ENCODE measurements around the gene CUEDC2.

Gene CUEDC2

DNA sequence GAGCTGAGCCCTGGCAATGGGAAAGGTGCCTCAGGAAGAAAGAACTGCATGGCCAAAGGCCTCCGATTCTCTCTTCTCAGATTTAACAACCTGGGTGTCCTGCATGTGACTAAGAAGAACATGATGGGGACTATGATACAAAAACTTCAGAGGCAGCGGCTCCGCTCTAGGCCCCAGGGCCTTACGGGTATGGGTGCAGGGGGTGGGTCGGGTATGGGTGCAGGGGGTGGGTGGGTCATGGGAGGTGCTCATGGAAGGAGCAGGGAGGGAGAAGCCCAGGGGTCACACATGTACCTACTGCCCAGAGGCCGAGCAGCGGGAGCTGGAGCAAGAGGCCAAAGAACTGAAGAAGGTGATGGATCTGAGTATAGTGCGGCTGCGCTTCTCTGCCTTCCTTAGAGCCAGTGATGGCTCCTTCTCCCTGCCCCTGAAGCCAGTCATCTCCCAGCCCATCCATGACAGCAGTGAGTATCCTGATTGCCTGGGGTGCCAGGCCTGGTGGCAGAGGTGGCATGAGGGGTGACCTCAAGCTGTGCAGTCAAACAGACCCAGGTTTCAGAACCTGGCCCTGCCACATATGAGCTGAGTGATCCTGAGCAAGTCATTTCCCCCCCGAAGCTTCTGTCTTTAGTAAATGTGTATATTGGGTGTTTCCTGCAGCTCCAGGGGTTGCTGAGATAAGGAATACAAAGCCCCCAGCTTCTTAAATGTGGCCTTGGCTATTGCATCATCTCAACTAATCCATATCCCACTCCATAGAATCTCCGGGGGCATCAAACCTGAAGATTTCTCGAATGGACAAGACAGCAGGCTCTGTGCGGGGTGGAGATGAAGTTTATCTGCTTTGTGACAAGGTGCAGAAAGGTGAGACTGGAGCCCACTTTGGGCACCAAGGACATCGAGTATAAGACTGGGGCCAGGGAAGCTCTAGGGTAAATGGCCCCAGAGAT lies 34.9 kb downstream of the CUEDC2 start:
- no peak for DNase-seq (ENCODE audit: low read depth, low spot score)

DNA sequence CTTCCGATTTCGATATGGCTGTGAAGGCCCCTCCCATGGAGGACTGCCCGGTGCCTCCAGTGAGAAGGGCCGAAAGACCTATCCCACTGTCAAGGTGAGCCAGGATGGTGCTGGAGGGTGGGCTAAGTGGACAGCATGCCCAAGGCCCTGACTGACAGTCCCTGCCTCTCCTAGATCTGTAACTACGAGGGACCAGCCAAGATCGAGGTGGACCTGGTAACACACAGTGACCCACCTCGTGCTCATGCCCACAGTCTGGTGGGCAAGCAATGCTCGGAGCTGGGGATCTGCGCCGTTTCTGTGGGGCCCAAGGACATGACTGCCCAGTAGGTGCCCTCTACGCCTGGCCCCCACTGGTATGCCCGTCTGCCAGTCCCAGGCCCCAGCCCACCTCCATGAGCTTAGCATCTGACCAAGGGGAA lies 35.6 kb downstream of the CUEDC2 start:
- DNase-seq (ENCODE audit: low read depth, low spot score) = no peak

DNA sequence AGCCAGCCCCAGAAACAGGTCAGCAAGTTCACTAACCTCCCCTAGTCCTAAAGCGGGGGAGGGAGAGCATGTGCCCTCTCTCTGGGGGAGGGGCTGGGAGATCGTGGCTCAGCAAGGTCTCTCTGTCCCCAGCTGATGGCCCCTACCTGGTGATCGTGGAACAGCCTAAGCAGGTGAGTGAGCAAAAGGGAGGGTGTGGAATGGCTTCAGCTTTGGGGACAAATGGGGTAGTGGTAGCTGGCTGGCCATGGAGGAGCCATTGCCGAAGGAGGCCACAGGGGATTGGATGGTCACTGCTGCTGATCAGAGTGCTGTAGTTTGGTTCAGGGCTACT lies 36.1 kb downstream of the CUEDC2 start:
- DNase-seq (ENCODE audit: low read depth, low spot score) = no peak

DNA sequence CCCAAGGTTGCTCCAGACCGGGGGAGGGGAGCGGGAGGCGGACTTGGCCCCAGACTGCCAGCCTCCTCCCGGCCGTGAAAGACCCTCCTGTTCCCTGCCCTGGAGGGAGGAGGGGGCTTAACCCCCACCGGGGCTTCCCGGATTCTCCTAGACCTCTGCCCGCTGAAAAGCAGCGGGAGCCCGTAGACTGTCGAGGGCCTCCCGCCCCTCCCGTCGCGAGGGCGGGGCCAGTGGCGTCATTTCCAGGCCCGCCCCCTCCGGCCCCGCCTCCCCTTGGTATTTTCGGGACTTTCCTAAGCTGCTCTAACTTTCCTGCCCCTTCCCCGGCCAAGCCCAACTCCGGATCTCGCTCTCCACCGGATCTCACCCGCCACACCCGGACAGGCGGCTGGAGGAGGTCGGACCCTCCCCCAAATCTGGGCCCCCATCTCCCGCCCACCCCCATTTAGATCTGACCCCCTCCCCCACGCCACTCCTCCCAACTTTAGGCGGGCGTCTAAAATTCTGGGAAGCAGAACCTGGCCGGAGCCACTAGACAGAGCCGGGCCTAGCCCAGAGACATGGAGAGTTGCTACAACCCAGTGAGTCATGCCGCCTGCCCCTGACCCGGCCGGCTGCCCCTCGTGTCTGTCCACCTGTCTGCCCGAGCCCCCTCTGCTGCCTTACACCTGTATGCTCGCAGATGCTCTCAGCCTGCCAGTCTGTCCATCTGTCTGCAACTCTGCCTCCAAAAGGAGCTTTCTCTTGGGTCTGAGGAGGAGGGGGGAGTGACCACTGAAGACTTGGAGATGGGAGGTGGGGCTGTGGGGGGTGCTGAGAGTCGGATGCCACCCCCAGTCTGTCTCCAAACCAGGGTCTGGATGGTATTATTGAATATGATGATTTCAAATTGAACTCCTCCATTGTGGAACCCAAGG lies 36.7 kb downstream of the CUEDC2 start, which contains the start of gene NFKB2:
NFKB2 (plus strand) TSS at position 306 of the 917 bp plus-strand sequence; CDS start at position 561, 255 bp downstream.
- DNase-seq (ENCODE audit: low read depth, low spot score) = peak; percentile 86

DNA sequence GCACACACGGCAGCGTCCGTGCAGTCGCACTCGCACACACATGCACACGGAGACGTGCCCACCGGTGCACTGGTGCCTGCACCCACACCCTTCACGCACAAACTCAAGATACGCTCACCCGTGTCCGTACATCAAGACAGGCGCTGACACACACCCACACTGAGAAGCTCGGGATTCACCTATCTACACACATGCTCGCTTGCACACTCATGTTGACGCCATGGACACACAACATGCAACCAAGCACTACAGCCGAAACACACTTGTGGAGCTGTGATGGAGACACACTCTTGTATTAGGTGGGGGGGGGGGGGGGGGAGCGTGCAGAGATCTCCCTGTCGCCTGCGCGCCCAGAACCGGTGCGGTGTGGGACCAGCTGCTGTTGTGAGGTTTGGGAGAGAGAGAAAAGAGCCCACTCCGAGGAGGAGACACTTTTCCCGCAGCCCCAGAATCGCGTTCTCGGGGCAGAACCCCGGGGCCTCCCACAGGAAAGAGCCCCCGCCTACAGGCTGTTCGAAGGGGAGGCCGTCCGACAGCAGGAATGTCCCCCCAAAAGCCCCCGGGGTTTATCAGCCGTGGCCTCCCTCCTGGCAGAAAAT lies 37.5 kb downstream of the CUEDC2 start:
- DNase-seq (ENCODE audit: low read depth, low spot score) = no peak

DNA sequence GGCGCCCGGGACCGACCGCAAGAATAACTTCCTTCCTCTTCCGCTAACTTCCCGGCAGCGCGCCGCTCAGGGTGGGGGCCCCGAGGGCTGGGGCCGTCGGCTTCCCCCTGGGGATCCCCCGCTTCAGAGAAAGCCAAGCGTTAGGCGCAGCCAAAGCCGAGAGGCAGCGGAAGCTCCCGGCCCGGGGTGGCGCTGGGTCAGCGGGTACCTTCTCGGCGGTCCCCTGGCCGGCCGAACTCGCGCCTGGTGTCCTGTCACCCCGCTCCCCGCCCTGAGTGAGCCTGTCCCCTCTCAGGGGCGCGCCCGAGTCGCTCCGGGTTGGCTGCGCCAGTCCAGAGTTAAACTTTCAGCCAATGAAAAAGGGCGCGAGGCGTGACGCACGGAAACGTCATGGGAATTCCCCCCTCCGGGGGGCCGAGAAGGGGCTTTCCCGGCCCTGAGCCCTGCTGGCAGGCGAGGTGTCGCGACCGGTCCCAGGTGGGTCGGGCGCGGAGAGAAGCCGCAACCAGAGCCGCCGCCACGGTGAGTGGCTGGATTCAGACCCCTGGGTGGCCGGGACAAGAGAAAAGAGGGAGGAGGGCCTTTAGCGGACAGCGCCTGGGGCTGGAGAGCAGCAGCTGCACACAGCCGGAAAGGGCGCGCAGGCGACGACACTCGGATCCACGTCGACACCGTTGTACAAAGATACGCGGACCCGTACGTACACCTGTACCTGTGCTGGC lies 38.1 kb downstream of the CUEDC2 start:
- peak; percentile 100 for DNase-seq (ENCODE audit: low read depth, low spot score)

DNA sequence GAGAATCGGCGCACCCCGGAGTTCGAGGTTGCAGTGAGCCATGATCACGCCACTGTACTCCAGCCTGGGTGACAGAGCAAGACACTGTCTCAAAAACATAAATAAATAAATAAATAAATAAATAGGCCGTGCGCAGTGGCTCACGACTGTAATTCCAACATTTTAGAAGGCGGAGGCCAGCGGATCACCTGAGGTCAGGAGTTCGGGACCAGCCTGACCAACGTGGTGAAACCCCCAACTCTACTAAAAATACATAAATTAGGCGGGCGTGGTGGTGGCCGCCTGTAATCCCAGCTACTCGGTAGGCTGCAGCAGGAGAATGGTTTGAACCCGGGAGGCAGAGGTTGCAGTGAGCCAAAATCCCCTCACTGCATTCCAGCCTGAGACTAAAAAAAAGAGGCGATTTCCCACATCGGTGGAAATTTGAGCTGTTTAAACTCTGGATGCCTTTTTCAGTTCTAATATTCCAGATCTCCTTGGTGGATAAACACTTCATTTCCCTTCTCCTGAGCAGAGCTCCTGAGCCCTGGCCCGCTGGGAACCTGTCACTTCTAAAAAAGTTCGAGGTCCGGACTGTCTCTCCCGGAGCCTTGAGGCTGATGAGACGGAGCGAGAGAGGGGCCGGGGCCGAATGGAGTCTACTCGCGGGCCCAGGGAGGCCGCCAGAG lies 38.8 kb downstream of the CUEDC2 start:
- DNase-seq (ENCODE audit: low read depth, low spot score) = no peak

DNA sequence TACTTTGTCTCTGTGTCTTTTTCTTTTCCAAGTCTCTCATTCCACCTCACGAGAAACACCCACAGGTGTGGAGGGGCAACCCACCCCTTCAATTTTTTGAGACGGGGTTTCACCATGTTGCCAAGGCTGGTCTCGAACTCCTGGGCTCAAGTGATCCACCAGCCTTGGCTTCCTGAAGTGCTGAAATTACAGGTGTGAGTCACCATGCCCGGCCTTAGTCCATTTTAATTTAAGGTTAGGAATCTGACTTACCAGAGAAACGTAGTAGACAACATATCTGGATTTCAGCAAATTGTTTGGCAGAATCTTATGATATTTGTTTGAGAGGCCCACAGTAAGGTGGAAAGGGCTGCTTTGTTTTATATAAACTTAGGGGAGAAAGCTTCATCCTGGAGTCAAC lies 40.1 kb downstream of the CUEDC2 start:
- DNase-seq (ENCODE audit: low read depth, low spot score) = no peak

DNA sequence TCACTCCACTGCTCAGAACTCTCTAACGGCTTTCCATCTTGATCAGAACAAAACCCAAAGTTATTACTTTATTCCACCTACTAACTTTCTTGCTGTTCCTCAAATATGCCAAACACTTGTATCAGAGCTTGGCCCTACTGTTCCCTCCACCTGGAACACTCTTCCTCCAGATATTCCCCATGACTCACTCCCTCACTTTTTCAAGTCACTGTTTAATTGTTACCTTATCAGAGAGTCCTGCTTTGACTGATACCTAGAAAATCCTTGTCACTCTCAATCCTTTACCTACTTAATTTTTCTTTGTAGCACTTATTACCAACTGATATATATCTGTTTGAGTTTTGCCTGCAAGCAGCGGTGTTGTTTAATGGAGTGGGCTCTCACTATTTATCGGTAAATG lies 42.5 kb downstream of the CUEDC2 start:
- no peak for DNase-seq (ENCODE audit: low read depth, low spot score)

DNA sequence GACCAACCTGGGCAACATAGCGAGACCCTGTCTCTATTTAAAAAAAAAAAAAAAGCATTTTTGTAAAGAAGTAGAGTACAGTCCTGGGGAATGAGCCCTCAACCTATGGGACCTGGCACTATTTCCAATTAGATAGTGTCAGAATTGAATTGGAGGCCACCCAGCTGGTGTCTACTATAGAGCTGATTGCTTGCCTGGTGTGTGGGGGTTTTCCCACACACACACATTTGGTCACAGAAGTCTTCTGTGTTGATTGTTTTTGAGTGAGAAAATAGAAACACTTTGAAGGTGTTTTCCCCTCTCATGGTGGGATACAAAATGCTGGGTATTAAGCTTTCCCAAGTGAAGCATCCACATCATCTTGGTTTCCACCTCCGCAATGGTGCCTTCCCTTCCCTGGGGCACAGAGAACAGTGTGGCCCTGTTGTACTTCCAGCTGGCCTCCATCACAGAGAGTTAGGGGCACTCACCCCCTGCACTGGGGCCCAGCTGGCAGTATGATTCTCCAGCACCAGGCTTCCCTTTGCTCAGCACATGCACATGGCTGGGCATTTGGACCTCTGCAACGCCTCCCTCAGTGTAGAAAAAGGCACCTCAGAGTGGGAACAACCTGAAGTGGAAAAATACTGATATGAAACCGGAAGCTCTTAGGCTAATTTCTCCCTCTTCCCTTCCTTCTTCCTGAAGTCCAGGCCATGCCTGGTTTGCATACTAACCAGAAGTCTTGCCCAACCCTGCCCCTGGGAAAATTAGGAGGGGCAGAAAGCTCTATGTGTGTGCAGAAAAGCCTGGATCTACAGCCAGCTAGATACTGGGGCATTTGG lies 47.6 kb downstream of the CUEDC2 start:
- DNase-seq (ENCODE audit: low read depth, low spot score) = no peak

DNA sequence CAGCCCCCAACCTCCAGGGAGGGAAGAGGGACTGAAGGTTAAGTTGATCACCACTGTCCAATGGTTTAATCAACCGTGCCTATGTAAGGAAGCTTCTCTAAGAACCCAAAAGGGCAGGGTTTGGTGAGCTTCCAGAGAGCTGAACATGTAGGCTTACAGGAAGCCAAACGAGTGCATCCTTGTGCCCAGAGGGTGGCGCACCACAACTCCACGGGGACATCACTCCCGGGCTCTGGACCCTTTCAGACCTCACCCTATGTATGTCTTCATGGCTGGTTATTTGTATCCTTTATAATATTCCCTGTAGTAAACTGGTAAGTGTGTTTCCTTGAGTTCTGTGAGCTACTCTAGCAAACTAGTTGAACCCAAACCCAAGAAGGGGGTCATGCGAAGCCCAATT lies 48.3 kb downstream of the CUEDC2 start:
- DNase-seq (ENCODE audit: low read depth, low spot score) = no peak

DNA sequence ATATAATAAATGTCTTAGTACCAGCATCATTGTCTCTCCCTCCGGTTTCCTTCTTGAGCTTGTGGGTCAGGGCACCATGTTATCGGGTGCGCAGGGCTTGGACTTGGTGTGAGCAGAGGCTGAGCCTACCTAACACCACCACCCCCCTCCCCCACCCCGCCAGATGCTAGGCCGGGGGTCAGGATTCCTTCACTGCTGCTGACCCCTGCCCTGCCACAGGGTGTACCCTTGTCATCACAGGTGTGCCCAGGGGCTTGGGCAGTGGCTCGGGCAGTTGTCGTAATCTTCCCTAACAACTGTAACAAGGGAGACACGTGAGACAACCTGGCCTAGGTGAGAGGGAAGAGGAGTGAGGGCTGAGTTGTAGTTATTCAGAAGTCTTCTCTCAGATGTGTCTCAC lies 49.5 kb downstream of the CUEDC2 start:
- no peak for DNase-seq (ENCODE audit: low read depth, low spot score)

DNA sequence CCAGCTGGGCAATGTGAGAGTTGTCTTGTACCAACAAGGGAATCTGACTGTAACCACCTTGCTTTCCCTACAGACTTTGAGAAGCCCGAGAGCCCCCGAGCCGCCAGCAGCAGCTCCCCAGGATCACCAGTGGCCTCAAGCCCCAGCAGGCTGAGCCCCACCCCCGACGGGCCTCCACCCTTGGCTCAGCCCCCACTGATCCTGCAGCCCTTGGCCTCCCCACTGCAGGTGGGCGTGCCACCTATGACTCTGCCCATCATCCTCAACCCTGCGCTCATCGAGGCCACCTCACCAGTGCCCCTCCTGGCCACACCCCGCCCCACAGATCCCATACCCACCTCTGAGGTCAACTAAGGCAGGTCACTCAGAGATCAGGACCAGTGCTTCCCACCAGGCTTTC lies 50.4 kb downstream of the CUEDC2 start:
- DNase-seq (ENCODE audit: low read depth, low spot score) = no peak

DNA sequence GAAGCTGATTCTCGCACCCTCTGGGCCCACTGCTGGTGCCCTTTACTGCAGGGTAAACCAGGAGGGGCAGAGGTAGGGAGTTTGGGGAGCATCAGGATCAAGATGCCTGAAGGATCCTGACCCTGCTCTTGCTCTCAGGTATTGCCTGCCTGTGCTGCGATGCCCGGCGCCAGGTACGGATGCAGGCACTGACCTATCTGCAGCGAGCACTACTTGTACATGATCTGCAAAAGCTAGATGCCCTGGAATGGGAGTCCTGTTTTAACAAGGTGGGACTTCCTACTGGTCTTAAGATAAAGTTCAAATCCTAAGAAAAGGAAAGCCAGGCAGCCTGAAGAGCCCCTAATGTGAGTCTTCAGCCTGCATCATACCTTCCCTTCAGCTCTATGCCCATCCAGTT lies 53.0 kb downstream of the CUEDC2 start:
- DNase-seq (ENCODE audit: low read depth, low spot score) = no peak

DNA sequence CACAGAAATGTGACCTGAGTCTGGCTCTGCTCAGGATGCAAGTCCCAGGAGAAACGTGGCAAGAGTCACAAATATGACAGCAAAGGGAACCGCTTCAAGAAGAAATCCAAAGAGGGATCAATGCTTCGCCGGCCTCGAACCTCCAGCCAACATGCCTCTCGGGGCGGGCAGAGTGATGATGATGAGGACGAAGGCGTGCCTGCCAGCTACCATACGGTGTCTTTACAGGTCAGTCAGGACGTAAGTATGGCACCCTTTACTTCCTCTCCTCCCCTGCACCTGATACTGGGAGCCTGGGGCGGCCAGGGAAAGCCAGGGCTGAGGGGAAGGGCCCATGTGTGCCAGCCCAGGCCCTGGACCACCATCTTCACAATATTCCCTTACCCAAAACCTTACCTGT lies 55.5 kb downstream of the CUEDC2 start:
- DNase-seq (ENCODE audit: low read depth, low spot score) = no peak

DNA sequence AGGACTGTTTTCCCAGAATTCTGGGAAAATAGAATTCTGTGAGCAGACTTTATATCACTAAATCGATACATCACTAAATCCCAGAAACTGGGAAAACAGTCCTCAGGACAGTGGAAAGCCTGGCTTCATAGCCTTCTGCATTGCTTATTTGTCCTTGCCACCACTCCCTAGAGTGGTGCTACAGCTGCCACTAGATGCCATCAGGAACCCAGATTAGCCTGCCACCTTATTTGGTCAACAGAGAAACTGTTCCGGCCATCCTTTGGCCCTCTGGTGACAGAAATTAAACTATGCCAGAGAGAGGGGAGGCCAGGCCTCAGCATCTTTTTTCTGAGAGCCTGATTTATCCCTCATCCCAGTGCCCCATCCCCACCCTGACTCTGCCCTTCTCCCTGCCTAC lies 56.5 kb downstream of the CUEDC2 start:
- no peak for DNase-seq (ENCODE audit: low read depth, low spot score)

DNA sequence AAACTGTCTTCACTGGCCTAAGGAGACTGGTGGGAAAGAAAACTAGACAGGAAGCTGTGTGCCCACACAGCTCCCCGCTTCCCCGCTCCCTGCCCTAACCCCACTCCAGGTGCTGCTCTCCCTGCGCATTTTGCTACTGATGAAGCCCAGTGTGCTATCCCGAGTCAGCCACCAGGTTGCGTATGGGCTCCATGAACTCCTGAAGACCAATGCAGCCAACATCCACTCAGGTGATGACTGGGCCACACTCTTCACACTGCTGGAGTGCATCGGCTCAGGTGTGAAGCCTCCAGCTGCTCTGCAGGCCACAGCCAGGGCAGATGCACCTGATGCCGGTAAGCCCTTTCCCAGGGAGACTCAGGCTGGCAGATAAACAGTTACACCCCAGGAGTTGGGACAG lies 57.1 kb downstream of the CUEDC2 start:
- DNase-seq (ENCODE audit: low read depth, low spot score) = no peak

Data from activated CD4-positive, CD25-positive, alpha-beta regulatory T cell treated with anti-CD3 and anti-CD28 coated beads, Interleukin-2, amount 50 U/mL, for 16 hours (primary cell).